Chondrocyte (in vitro differentiated cells): Measurements from ENCODE around the gene CA7. TPM values are rescaled to one million over a fixed set of nuclear protein-coding genes. Genes with fewer than 3 reads are reported as not detected.

ENCODE experiments used
- DNase-seq: peaks from one replicate; pipeline ENCODE4 v3.0.0; 2021; ENCODE audit warnings: mixed read lengths, low spot score
- H3K27ac Mint-ChIP-seq: one replicate; pipeline ENCODE4 v1.8.0; 2021; ENCODE audit warnings: mild to moderate bottlenecking, moderate library complexity, mixed read lengths; ENCODE audit not compliant: unreplicated experiment
- H3K27me3 Mint-ChIP-seq: 2 replicates; pipeline ENCODE4 v1.8.0; 2021; ENCODE audit warnings: low read depth, mixed read lengths
- H3K36me3 Mint-ChIP-seq: 2 replicates; pipeline ENCODE4 v1.8.0; 2021; ENCODE audit warnings: low read depth, mixed read lengths
- H3K4me1 Mint-ChIP-seq: 2 replicates; pipeline ENCODE4 v1.8.0; 2021; ENCODE audit warnings: low read depth, mild to moderate bottlenecking, mixed read lengths
- H3K4me3 Mint-ChIP-seq: one replicate; pipeline ENCODE4 v1.8.0; 2021; ENCODE audit warnings: mild to moderate bottlenecking, moderate library complexity, mixed read lengths; ENCODE audit not compliant: unreplicated experiment
- H3K9me3 Mint-ChIP-seq: 2 replicates; pipeline ENCODE4 v1.8.0; 2021; ENCODE audit warnings: low read depth, mixed read lengths
- CTCF ChIP-seq: fragments of 200-600 bp; sonication (generic); IDR thresholded peaks from 2 replicates; pipeline ENCODE4 v1.5.0; 2021; ENCODE audit warnings: antibody characterized with exemption, mild to moderate bottlenecking, moderate library complexity
- total RNA-seq: library from RNA; stranded (reverse); gene quantifications from 3 replicates; pipeline ENCODE4 v1.2.1, GENCODE V29; 2021

CA7 gene
- total RNA-seq, 1 donor from 2014 or later: not detected

DNA sequence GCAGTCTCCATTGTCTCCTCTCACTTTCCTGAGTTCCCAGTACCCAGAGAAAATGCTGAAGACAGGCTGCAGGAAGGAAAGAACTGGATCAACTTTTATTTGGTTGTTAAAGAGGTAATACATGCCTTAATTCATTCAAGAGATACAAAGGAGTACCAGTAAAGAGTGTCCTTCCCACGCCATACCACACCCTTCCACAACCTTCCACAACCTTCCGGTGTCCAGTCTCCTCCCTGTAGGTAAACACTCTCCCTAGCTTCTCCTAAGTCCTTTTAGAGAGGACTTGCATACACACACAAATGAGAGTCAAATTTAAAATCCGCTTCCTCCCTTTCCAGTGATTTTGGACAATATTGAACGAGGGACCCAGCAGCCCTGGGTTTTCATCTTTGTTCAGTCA is 2.8 kb upstream of the CA7 start:
- no peak for DNase-seq
- Mint-ChIP-seq H3K27ac (no peak overlapping the region), H3K4me3 (no peak overlapping the region), H3K9me3 (peaks cover 9% of the 10 kb centered on the region), H3K27me3 (peaks cover 40% of the 10 kb centered on the region), H3K4me1 (peaks cover 25% of the 10 kb centered on the region), H3K36me3 (peaks cover 14% of the 10 kb centered on the region)
- no peak for TF ChIP-seq CTCF

GRCh38 chr16:66842765-66843164 is 1.4 kb upstream of the CA7 start:
- no peak for TF ChIP-seq CTCF
- H3K36me3 Mint-ChIP-seq: peaks cover 14% of the 10 kb centered on the region
- H3K27ac Mint-ChIP-seq: peak overlapping the region; percentile 36
- H3K27me3 Mint-ChIP-seq: peaks cover 39% of the 10 kb centered on the region
- peaks cover 9% of the 10 kb centered on the region for H3K9me3 Mint-ChIP-seq
- no peak overlapping the region for H3K4me3 Mint-ChIP-seq
- no peak for DNase-seq
- peaks cover 25% of the 10 kb centered on the region for H3K4me1 Mint-ChIP-seq

DNA sequence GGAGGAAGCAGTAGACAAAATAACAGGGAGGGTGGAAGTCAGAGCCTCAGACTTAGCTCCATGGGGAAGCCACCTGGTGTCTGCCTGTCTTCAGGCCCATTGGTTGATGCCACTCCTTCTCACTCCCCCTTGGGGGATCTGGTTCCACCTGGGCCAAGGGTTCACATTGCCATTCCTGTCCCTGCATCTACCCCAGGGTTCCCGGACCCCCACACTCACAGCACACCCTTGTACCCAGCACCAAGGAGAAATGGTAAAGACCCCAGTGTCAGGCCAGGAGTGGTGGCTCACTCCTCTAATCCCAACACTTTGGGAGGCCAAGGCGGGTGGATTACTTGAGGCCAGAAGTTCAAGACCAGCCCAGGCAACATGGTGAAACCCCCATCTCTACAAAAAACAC is 1.0 kb upstream of the CA7 start:
- peaks cover 13% of the 10 kb centered on the region for H3K36me3 Mint-ChIP-seq
- H3K9me3 Mint-ChIP-seq: peaks cover 7% of the 10 kb centered on the region
- no peak for DNase-seq
- H3K27ac Mint-ChIP-seq: no peak overlapping the region
- peaks cover 25% of the 10 kb centered on the region for H3K4me1 Mint-ChIP-seq
- TF ChIP-seq CTCF: no peak
- H3K27me3 Mint-ChIP-seq: peaks cover 37% of the 10 kb centered on the region
- peak overlapping the region; percentile 16 for H3K4me3 Mint-ChIP-seq

- H3K27ac Mint-ChIP-seq: no peak overlapping the region
- peaks cover 25% of the 10 kb centered on the region for H3K4me1 Mint-ChIP-seq
- H3K36me3 Mint-ChIP-seq: peaks cover 6% of the 10 kb centered on the region
- H3K4me3 Mint-ChIP-seq: peak overlapping the region; percentile 65
- H3K27me3 Mint-ChIP-seq: peaks cover 30% of the 10 kb centered on the region
- no peak for TF ChIP-seq CTCF
- no peak for DNase-seq
- H3K9me3 Mint-ChIP-seq: no peaks in the 10 kb centered on the region
These were observed 239 bp upstream of the CA7 start for GRCh38 chr16:66844009-66844341.

DNA sequence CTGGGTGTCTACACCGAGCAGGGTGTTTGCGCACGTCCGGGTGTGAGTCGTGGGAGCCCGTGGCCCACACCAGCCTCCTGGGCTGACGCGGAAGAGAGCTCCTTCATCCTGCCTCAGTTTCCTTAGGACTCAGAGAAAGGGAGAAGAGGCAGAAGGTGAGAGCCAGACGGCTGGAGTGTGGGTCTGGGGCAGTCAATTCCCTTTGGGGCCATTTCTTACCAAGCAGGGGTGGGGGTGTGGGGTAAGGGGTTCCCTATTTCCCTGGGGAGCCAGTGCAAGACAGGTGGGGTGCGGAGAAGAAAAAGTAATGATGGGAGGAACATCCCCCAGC is 831 bp downstream of the CA7 start:
- Mint-ChIP-seq H3K9me3 (no peaks in the 10 kb centered on the region), H3K36me3 (peaks cover 6% of the 10 kb centered on the region), H3K4me3 (peak overlapping the region; percentile 58), H3K4me1 (peaks cover 25% of the 10 kb centered on the region), H3K27ac (no peak overlapping the region), H3K27me3 (peaks cover 23% of the 10 kb centered on the region)
- DNase-seq: no peak
- no peak for TF ChIP-seq CTCF
